ENCODE data around the gene PRKCA.

DNA sequence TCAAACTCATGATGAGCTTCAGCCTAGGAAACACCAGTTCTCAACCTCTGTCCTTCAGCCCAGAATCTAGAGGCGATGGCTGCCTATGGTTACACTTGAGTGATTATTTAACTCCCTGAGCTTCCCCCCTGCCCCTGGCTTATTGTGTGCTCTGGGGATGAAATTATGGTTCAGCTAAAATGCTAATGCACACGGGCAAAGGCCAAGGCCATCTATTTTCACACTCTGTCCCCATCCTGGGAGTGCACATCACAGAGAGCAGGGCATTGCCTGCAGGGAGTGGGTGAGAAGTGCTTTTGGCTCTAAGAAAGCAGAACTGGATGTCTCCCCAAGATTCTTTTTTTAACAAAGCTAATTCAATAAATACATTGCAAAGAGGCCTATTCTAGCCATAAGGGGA lies 510.9 kb downstream of the PRKCA start:
- TF ChIP-seq GATA3 (IDR thresholded peaks at IDR 0.05; ENCODE audit: low read depth, low read length): no peak
- no peak for TF ChIP-seq GATA2 (IDR thresholded peaks at IDR 0.05; ENCODE audit: low read depth, low read length)

All from SH-SY5Y (cell line).